ENCODE results near the gene AVP.

Gene AVP

DNA sequence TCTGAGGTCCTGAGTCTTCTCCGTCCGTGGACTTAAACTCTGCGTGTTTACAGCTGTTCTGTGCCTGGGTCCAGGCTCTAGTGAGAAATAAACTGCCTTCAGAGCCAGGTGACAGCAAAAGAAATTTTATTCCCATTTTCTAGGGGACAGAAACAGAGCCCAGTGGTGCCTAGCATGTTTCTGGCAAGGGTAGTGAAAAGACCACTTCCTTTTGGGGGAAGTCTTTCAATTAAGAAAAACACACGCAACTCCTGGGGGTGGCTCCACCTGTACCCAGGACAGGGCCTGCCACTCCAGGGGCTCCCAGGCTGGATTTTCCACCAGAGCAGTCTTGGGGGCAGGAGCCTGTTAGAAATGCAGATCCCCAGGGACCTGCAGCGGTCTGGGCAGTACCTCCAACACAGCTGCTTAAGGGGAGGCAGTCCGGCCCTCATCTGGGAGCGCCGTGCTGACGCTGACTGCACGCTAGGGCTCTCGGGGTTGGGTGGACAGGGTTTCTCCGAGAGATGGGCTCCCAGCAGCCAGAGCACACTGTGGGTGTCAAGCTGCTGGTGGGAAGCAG lies 23.0 kb upstream of the AVP start:
- TF ChIP-seq, protein P1, sequence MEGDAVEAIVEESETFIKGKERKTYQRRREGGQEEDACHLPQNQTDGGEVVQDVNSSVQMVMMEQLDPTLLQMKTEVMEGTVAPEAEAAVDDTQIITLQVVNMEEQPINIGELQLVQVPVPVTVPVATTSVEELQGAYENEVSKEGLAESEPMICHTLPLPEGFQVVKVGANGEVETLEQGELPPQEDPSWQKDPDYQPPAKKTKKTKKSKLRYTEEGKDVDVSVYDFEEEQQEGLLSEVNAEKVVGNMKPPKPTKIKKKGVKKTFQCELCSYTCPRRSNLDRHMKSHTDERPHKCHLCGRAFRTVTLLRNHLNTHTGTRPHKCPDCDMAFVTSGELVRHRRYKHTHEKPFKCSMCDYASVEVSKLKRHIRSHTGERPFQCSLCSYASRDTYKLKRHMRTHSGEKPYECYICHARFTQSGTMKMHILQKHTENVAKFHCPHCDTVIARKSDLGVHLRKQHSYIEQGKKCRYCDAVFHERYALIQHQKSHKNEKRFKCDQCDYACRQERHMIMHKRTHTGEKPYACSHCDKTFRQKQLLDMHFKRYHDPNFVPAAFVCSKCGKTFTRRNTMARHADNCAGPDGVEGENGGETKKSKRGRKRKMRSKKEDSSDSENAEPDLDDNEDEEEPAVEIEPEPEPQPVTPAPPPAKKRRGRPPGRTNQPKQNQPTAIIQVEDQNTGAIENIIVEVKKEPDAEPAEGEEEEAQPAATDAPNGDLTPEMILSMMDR (conservative IDR thresholded peaks at IDR 0.05; ENCODE audit: low read depth, low read length) = no peak
- no peak for DNase-seq (ENCODE audit: low read depth)
- H3K4me3 ChIP-seq (ENCODE audit: low read depth, low read length) = no peak overlapping the region

DNA sequence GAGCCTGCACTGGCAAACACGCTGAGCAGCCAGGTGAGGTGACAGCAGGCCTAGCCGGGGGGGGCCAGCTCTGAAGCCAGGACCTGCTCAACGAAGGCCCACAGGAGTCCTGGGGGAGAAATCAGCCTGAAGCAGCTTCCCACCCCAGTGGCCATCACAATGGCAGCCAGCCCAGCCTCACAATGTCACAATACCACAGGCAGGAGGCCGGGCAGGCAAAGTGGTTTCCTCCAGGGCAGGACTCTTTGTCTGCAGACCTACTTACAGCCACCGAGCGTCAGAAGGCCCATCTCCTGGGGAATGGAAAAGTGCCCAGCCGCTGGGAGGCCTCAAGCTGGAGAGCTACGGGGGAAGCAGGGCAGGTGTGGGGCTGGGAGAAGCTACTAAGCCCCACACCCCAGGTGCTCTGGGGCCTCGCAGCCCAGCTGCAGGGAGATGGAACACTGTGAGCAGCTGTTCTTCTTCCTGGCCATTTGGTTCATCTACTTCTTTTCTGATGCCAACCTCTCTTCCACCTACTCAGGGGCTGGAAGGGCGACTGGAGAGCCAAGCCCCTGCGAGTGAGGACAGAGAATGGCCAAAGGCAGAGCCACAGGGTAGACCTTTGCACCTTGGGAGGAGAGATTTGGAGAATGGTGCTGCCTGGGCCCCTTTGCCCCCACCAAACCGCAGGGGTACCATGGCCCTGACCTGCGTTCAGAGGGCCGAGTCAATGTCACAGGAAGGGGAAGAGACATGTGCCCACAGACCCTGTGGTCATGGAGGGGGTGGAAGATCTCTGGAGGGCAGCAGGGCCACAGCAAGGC lies 22.3 kb upstream of the AVP start:
- DNase-seq (ENCODE audit: low read depth) = no peak
- H3K4me3 ChIP-seq (ENCODE audit: low read depth, low read length) = no peak overlapping the region
- TF ChIP-seq, protein P1 (conservative IDR thresholded peaks at IDR 0.05; ENCODE audit: low read depth, low read length) = no peak

DNA sequence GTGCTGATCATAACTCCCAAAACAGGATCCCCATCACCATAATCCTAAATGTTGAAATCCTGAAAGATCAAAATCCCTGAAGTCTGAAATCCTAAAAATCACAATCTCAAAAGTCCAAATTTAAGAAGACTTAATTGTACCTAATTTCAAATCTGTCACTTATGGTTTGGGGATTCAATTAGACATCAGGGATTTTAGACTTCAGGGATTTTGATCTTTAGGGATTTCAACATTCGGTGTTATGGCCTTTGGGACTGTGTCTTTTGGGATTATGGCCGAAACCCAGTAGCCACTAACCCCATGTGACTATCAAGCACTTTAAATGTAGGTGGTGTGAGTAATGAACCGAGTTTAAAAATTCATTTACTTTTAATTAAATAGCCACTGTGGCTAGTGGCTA lies 21.7 kb upstream of the AVP start:
- no peak for DNase-seq (ENCODE audit: low read depth)
- TF ChIP-seq, protein P1 (conservative IDR thresholded peaks at IDR 0.05; ENCODE audit: low read depth, low read length) = no peak
- no peak overlapping the region for H3K4me3 ChIP-seq (ENCODE audit: low read depth, low read length)

DNA sequence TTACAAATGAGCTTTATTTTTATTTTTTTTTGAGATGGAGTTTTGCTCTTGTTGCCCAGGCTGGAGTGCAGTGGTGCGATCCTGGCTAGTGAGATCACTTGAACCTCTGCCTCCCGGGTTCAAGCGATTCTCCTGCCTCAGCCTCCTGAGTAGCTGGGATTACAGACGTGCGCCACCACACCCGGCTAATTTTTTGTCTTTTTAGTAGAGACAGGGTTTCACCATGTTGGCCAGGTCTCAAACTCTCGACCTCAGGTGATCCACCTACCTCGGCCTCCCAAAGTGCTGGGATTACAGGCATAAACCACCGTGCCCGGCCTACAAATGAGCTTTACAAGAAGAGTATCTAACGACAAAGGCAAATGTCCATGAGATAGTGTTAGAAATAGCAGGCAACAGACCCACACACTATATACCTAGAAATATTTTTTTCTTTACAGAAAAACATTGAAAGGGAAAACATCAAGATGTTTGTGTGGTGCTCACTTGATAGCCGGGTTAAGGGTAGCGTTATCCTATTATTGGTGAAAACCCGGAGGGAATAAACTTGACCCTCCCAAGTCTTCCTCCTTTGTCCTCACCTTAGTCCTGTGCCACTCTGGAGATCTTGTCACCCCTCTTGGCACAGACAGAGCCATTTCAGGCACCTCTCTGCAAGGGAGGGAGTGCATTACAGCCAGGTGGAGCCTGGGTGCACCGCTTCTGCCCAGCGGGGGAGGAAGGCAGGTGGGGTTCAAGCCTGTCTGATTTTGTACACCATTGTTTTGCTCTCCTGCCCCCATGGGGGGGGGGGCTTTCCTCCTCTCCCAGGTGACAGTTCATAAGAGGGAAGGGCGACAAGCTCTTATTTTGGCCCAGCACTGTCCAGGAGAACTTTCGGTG lies 21.0 kb upstream of the AVP start:
- no peak overlapping the region for H3K4me3 ChIP-seq (ENCODE audit: low read depth, low read length)
- no peak for DNase-seq (ENCODE audit: low read depth)
- TF ChIP-seq, protein P1 (conservative IDR thresholded peaks at IDR 0.05; ENCODE audit: low read depth, low read length) = no peak

DNA sequence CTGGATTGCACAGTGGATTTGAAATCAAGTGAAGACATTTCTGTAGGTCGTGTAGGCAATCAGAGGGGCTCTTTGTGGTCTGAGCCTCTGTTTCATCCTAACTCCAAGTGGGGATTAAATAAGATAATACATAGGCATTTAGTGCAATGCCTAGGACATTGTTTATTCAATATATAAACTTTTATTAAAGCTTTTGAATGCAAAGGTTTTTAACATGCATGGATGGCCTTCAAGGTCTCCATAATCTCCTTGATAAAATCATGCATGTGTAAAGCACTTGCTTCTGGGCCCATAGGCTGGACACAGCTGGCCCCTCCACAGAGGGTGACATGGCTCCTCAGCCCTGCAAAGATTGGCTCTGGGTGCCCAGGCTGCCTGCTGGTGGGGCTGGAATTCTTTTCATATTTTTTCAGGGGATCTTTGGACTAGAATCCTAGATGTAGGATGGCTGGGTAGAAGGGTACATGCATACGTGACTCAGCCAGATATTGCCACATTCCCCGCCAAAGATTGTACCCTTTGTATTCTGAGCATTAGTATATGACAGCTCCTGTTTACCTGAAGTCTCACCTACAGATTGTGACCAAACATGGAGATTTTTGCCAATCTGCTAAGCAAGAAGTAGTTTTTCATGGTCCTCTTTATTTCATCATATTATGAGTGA lies 19.0 kb upstream of the AVP start:
- TF ChIP-seq, protein P1 (conservative IDR thresholded peaks at IDR 0.05; ENCODE audit: low read depth, low read length) = no peak
- H3K4me3 ChIP-seq (ENCODE audit: low read depth, low read length) = no peak overlapping the region
- no peak for DNase-seq (ENCODE audit: low read depth)

DNA sequence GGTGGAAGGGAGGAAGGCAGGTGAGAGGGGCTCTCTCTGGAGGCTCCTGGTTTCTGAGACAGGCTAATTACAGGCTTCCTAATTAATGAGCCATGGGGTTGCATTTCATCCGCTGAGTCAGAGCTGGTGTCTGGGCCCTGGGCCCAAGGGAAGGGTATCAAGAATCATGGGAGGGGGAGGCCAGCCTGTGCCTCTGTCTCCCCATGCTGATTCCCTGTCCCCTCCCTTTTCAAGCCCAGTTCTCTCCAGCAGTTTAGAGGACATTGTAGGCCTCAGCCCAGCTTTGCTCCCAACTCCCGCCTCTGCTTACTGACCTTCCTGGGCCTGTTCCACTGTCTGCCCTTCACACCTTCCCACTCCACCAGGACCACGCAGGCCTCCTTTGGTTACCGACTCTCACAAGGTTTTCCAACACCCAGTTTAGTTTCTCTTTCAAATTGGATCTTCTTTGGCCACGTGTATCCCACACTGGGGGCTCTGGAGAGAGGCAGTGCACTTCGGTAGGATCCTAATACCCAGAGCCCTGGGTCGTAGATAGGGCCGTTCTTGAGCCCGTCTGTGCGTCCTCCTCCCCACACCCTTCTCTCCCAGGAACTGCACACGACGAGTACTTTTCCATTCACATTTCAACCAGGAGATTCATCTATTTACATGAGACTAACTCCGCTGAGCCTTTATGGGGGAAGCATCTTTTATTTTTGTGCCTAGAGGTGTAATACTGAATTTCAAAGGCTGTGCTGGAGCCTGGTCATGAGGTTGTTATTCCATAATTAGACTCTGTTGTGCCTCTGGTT lies 18.2 kb upstream of the AVP start:
- no peak overlapping the region for H3K4me3 ChIP-seq (ENCODE audit: low read depth, low read length)
- TF ChIP-seq, protein P1 (conservative IDR thresholded peaks at IDR 0.05; ENCODE audit: low read depth, low read length) = no peak
- DNase-seq (ENCODE audit: low read depth) = no peak

Data from choroid plexus epithelial cell (primary cell).